IMR-90 (cell line): Measurements from ENCODE around the gene MPL. TPM values are rescaled to one million over a fixed set of nuclear protein-coding genes. Genes with fewer than 3 reads are reported as not detected.
A peak's percentile ranks its signal among the peaks of the same experiment; 100 is the strongest.

Experiments
- ATAC-seq: fragments of 200-7000 bp; cut with Tn5 transposase; 2 replicates; pipeline ENCODE4 v1.9.1; 2020; ENCODE audit warnings: low read depth, mild to moderate bottlenecking, moderate library complexity
- BruUV-seq: library from RNA; stranded (reverse); fragments of 400-500 nt; replicated peaks from 2 replicates; lab custom pipeline; 2021; lab: Mats Ljungman, UMichigan
- CTCF ChIA-PET: fragments of 300-600 bp; formaldehyde crosslinking; extraction: SDS; loops from one replicate; lab custom pipeline; 2021; ENCODE audit warnings: antibody characterized with exemption; lab: Yijun Ruan, JAX
- POLR2A ChIA-PET: fragments of 300-600 bp; sonication (Branson Sonifier 250); formaldehyde crosslinking; loops from one replicate; lab custom pipeline; 2022; ENCODE audit warnings: antibody characterized with exemption; ENCODE audit not compliant: unreplicated experiment; lab: Charles Lee
- DNase-seq: peaks from one replicate; pipeline ENCODE4 v3.0.0; 2013
- H2AFZ ChIP-seq: replicated peaks from 2 replicates; pipeline ENCODE3; 2013; ENCODE audit warnings: low read length, mild to moderate bottlenecking; ENCODE audit not compliant: poor library complexity
- H2AK5ac ChIP-seq: 2 replicates; pipeline ENCODE4 v1.6.1; 2013; ENCODE audit warnings: low read depth, low read length, inconsistent platforms
- H2AK9ac ChIP-seq: replicated peaks from 2 replicates; pipeline ENCODE3; 2013; ENCODE audit warnings: mild to moderate bottlenecking, low read depth, low read length, moderate library complexity; ENCODE audit not compliant: poor library complexity
- H2BK120ac ChIP-seq: 2 replicates; pipeline ENCODE4 v1.6.1; 2013; ENCODE audit warnings: low read depth, low read length, inconsistent platforms
- H2BK15ac ChIP-seq: 3 replicates; pipeline ENCODE4 v1.6.1; 2013; ENCODE audit warnings: low read depth, low read length, inconsistent platforms
- H2BK20ac ChIP-seq: 2 replicates; pipeline ENCODE4 v1.6.1; 2013; ENCODE audit warnings: low read depth, mild to moderate bottlenecking, inconsistent platforms, low read length, moderate library complexity
- H2BK5ac ChIP-seq: 2 replicates; pipeline ENCODE4 v1.6.1; 2013; ENCODE audit warnings: mild to moderate bottlenecking, low read depth, low read length, inconsistent platforms; ENCODE audit not compliant: poor library complexity, severe bottlenecking
- H3K14ac ChIP-seq: replicated peaks from 2 replicates; pipeline ENCODE4 v1.6.1; 2013; ENCODE audit warnings: low read depth, low read length, inconsistent platforms
- H3K18ac ChIP-seq: 2 replicates; pipeline ENCODE4 v1.6.1; 2013; ENCODE audit warnings: low read depth, low read length, control low read depth
- H3K23ac ChIP-seq: 2 replicates; pipeline ENCODE4 v1.6.1; 2013; ENCODE audit warnings: low read depth, low read length, inconsistent platforms
- H3K27ac ChIP-seq: 2 replicates; pipeline ENCODE4 v1.5.1; 2013; ENCODE audit warnings: mild to moderate bottlenecking, control low read depth, low read length; ENCODE audit not compliant: insufficient read depth
- H3K27me3 ChIP-seq: 2 replicates; pipeline ENCODE4 v1.6.1; 2013; ENCODE audit warnings: low read length; ENCODE audit not compliant: control insufficient read depth, insufficient read depth
- H3K36me3 ChIP-seq: 2 replicates; pipeline ENCODE4 v1.6.1; 2013; ENCODE audit warnings: low read length, mixed read lengths; ENCODE audit not compliant: control insufficient read depth, insufficient read depth
- H3K4ac ChIP-seq: 2 replicates; pipeline ENCODE4 v1.6.1; 2013; ENCODE audit warnings: low read depth, low read length, inconsistent platforms
- H3K4me1 ChIP-seq: 2 replicates; pipeline ENCODE4 v1.6.1; 2013; ENCODE audit warnings: low read length, mixed read lengths; ENCODE audit not compliant: control insufficient read depth, insufficient read depth
- H3K4me2 ChIP-seq: 2 replicates; pipeline ENCODE4 v1.6.1; 2013; ENCODE audit warnings: low read depth, mild to moderate bottlenecking, control low read depth, low read length, moderate library complexity
- H3K4me3 ChIP-seq: 2 replicates; pipeline ENCODE4 v1.5.1; 2013; ENCODE audit warnings: low read depth, mild to moderate bottlenecking, control low read depth, low read length, moderate library complexity; ENCODE audit not compliant: insufficient read depth
- H3K56ac ChIP-seq: 2 replicates; pipeline ENCODE4 v1.6.1; 2013; ENCODE audit warnings: low read length, inconsistent platforms; ENCODE audit not compliant: insufficient read depth; ENCODE audit errors: extremely low read depth
- H3K79me1 ChIP-seq, 2 experiments: 2 replicates each; pipeline ENCODE4 v1.6.1; 2013; ENCODE audit warnings: low read length in 2 of 2, inconsistent platforms in 1 of 2, low read depth in 1 of 2
- H3K9ac ChIP-seq: 2 replicates; pipeline ENCODE4 v1.6.1; 2013; ENCODE audit warnings: low read depth, low read length, control low read depth
- H3K9me1 ChIP-seq: 2 replicates; pipeline ENCODE4 v1.6.1; 2013; ENCODE audit warnings: low read length, inconsistent platforms; ENCODE audit not compliant: insufficient read depth
- H3K9me3 ChIP-seq: 2 replicates; pipeline ENCODE4 v1.6.1; 2013; ENCODE audit warnings: low read length; ENCODE audit not compliant: control insufficient read depth, insufficient read depth
- H4K20me1 ChIP-seq: 2 replicates; pipeline ENCODE4 v1.6.1; 2013; ENCODE audit warnings: low read length, inconsistent platforms; ENCODE audit not compliant: insufficient read depth
- H4K5ac ChIP-seq: 2 replicates; pipeline ENCODE4 v1.6.1; 2013; ENCODE audit warnings: mild to moderate bottlenecking, low read depth, low read length, control low read depth
- H4K8ac ChIP-seq, 2 experiments: 2 replicates each; pipeline ENCODE4 v1.6.1; 2013; ENCODE audit warnings: low read depth in 2 of 2, low read length in 2 of 2, control low read depth in 1 of 2, inconsistent platforms in 1 of 2
- H4K91ac ChIP-seq: 2 replicates; pipeline ENCODE4 v1.6.1; 2013; ENCODE audit warnings: low read depth, low read length, inconsistent platforms; ENCODE audit not compliant: insufficient read depth
- BHLHE40 ChIP-seq: fragments of 150-350 bp; IDR thresholded peaks from 2 replicates; pipeline ENCODE4 v1.6.1; 2016; ENCODE audit warnings: mild to moderate bottlenecking, low read depth, low read length
- CEBPB ChIP-seq: IDR thresholded peaks from 2 replicates; pipeline ENCODE4 v1.6.1; 2012; ENCODE audit warnings: low read depth, low read length, improper control_type of control experiment
- CHD1 ChIP-seq: IDR thresholded peaks from 2 replicates; pipeline ENCODE4 v1.6.1; 2012; ENCODE audit warnings: low read depth, low read length, improper control_type of control experiment
- FOS ChIP-seq: fragments of 150-350 bp; IDR thresholded peaks from 2 replicates; pipeline ENCODE4 v1.6.1; 2016; ENCODE audit warnings: low read depth, low read length
- MAFK ChIP-seq: IDR thresholded peaks from 2 replicates; pipeline ENCODE4 v1.6.1; 2012; ENCODE audit warnings: low read depth, low read length, improper control_type of control experiment
- MAZ ChIP-seq: IDR thresholded peaks from 2 replicates; pipeline ENCODE4 v1.6.1; 2012; ENCODE audit warnings: low read depth, mild to moderate bottlenecking, low read length, improper control_type of control experiment, moderate library complexity, borderline replicate concordance
- NFE2L2 ChIP-seq: fragments of 150-350 bp; IDR thresholded peaks from 2 replicates; pipeline ENCODE4 v1.6.1; 2016; ENCODE audit warnings: low read depth, mild to moderate bottlenecking, low read length
- RAD21 ChIP-seq: IDR thresholded peaks from 2 replicates; pipeline ENCODE4 v1.6.1; 2012; ENCODE audit warnings: low read length, improper control_type of control experiment
- RCOR1 ChIP-seq: IDR thresholded peaks from 2 replicates; pipeline ENCODE4 v1.6.1; 2012; ENCODE audit warnings: mild to moderate bottlenecking, low read length, improper control_type of control experiment; ENCODE audit not compliant: insufficient replicate concordance
- SMC3 ChIP-seq: fragments of 150-350 bp; IDR thresholded peaks from 2 replicates; pipeline ENCODE4 v1.6.1; 2016; ENCODE audit warnings: low read depth, mild to moderate bottlenecking, antibody characterized with exemption, low read length, moderate library complexity
- WGBS, 2 experiments: methylation state at CpG; one replicate each; pipeline versions ENCODE4 v1.1.5 to v1.1.7; 2013; ENCODE audit warnings: missing lambda C conversion rate in 2 of 2; ENCODE audit not compliant: insufficient read length in 1 of 2; ENCODE audit errors: extremely low coverage in 2 of 2; 5-methylcytosine and 5-hydroxymethylcytosine counted together
- dilution Hi-C: fragments of 300-500 bp; cut with HindIII; formaldehyde crosslinking; loops from one replicate; pipeline ENCODE4 v1.14.3; 2018; ENCODE audit warnings: low sequenced_read_pairs; ENCODE audit not compliant: unreplicated experiment
- in situ Hi-C: fragments of 300-500 bp; cut with MboI; formaldehyde crosslinking; loops from 3 replicates; pipeline ENCODE4 v1.14.3; 2019; ENCODE audit warnings: low sequenced_read_pairs, inconsistent platforms, mixed read lengths
- intact Hi-C: fragments of 100-400 bp; cut with micrococcal nuclease; formaldehyde crosslinking; loops from 2 replicates; pipeline ENCODE4 v1.10.0; 2022
- polyA plus RNA-seq, 3 experiments: library from polyadenylated mRNA; depleted of rRNA; stranded (reverse); fragments of >200 nt; gene quantifications; 2 replicates each; pipeline ENCODE4 v1.2.3, GENCODE V29; 2012; ENCODE audit warnings: low replicate concordance in 1 of 3
- total RNA-seq: library from RNA; depleted of rRNA; stranded (reverse); fragments of >200 nt; gene quantifications from 2 replicates; pipeline ENCODE4 v1.2.3, GENCODE V29; 2012
- TF ChIP-seq, protein P1 (sequence below): fragments of 150-350 bp; IDR thresholded peaks from 2 replicates; pipeline ENCODE4 v1.6.1; 2017; ENCODE audit warnings: mild to moderate bottlenecking, antibody characterized with exemption, low read length, low read depth
- TF ChIP-seq, protein P2 (sequence below): conservative IDR thresholded peaks from 2 replicates; pipeline ENCODE4 v1.5.1; 2012; ENCODE audit warnings: mild to moderate bottlenecking, low read depth, low read length, improper control_type of control experiment

MPL gene
- total and polyA plus RNA-seq, 2 of the 4 experiments (the other 2 are of a cell fraction) = 0.12 TPM; not detected in 1

DNA sequence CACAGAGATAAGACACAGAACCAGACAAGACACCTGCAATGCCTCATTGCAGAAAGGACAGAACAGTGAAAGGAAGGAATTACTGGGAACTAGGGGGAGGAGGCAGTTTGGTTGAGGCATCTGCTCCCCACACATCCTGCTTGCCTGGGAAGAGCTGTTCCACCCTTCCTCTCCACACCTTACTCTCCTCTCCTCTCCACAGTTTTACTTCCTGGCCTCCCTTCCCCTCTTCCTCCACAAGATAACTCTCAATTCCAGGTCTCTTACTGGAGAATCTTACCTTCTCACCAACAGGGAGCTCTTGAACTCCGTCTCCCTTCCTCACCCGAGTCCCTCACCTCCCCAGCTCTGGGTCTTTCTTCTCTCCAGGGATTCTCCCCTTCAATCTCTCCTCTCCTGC is 28.1 kb downstream of the MPL start:
- no peaks in the 10 kb centered on the region for H3K9me3 ChIP-seq
- H2AK5ac ChIP-seq = 0 out of 2 replicates have a peak overlapping the region, but pooled peaks have one; percentile 99
- H3K18ac ChIP-seq = no peak overlapping the region
- H3K4me1 ChIP-seq = peaks cover 13% of the 10 kb centered on the region
- peak overlapping the region; percentile 11; the same call in 1 of the 2 replicates for H2BK120ac ChIP-seq
- no peak overlapping the region for H3K4me3 ChIP-seq
- ChIA-PET CTCF (no interaction called here), POLR2A (interaction anchor here (0.6 kb wide), 1 partner anchor 113 kb away, joined by 4 read pairs; no protein-coding TSS in a partner anchor)
- no peak overlapping the region for H2BK20ac ChIP-seq
- H3K14ac ChIP-seq = peak overlapping the region; percentile 28; the same call in 1 of the 2 replicates
- no peak overlapping the region for H3K56ac ChIP-seq
- no peak overlapping the region; the same call in 1 of the 2 replicates for H4K91ac ChIP-seq
- WGBS, 2 experiments = 79% methylated on average over 2 of the region's 2 CpGs; no CpG with 5 or more reads in 1 of the 2 experiments
- peaks cover 30% of the 10 kb centered on the region for H4K20me1 ChIP-seq
- peak overlapping the region; percentile 33 for H2AFZ ChIP-seq
- ATAC-seq = no peak
- intact Hi-C loops (no loop called here), in situ Hi-C loops (no loop called here), dilution Hi-C loops (no loop called here)
- TF ChIP-seq SMC3 (no peak), BHLHE40 (no peak), RCOR1 (no peak), NFE2L2 (no peak), MAZ (no peak), FOS (no peak), RAD21 (no peak), CHD1 (no peak), CEBPB (no peak), MAFK (no peak)
- TF ChIP-seq, protein P1, sequence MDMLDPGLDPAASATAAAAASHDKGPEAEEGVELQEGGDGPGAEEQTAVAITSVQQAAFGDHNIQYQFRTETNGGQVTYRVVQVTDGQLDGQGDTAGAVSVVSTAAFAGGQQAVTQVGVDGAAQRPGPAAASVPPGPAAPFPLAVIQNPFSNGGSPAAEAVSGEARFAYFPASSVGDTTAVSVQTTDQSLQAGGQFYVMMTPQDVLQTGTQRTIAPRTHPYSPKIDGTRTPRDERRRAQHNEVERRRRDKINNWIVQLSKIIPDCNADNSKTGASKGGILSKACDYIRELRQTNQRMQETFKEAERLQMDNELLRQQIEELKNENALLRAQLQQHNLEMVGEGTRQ = no peak
- TF ChIP-seq, protein P2, sequence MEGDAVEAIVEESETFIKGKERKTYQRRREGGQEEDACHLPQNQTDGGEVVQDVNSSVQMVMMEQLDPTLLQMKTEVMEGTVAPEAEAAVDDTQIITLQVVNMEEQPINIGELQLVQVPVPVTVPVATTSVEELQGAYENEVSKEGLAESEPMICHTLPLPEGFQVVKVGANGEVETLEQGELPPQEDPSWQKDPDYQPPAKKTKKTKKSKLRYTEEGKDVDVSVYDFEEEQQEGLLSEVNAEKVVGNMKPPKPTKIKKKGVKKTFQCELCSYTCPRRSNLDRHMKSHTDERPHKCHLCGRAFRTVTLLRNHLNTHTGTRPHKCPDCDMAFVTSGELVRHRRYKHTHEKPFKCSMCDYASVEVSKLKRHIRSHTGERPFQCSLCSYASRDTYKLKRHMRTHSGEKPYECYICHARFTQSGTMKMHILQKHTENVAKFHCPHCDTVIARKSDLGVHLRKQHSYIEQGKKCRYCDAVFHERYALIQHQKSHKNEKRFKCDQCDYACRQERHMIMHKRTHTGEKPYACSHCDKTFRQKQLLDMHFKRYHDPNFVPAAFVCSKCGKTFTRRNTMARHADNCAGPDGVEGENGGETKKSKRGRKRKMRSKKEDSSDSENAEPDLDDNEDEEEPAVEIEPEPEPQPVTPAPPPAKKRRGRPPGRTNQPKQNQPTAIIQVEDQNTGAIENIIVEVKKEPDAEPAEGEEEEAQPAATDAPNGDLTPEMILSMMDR = no peak
- H3K27me3 ChIP-seq = no peaks in the 10 kb centered on the region
- H3K27ac ChIP-seq = no peak overlapping the region; the same call in 1 of the 2 replicates
- H2AK9ac ChIP-seq = peak overlapping the region; percentile 100
- no peak overlapping the region for H3K9ac ChIP-seq
- peaks cover 44% of the 10 kb centered on the region for H3K36me3 ChIP-seq
- no peak overlapping the region; a peak in 1 of 4 replicates for H4K8ac ChIP-seq
- no peak for DNase-seq
- BruUV-seq = no TSS peak
- peaks cover 19% of the 10 kb centered on the region; the same call in 1 of the 2 replicates for H3K9me1 ChIP-seq
- peak overlapping the region; percentile 70 for H3K23ac ChIP-seq
- no peak overlapping the region for H2BK15ac ChIP-seq
- peaks cover 23 to 76% of the 10 kb centered on the region in 2 experiments for H3K79me1 ChIP-seq
- no peak overlapping the region for H4K5ac ChIP-seq
- no peak overlapping the region for H2BK5ac ChIP-seq
- no peak overlapping the region for H3K4me2 ChIP-seq
- H3K4ac ChIP-seq = peak overlapping the region; percentile 99; the same call in 1 of the 2 replicates
